ENCODE data around the gene ADAM30.

DNA sequence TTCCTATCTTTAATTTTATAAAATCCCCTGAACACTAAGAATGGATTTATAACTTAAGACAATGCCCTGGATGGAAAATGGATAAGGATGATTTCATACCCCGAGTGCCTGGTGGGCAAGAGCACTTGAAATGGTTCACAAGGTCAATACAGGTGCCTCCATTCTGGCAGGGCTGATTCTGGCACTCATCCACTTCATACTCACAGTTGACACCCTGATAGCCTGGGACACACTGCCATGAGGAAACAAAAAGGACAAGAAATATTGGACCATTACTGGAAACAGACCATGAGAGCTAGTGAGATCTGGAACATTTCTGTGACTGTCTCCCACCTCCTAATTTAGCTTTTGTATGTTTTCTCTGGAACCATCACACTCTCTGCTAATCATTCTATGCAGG is 39.1 kb upstream of the ADAM30 start:
- TF ChIP-seq, protein P1, sequence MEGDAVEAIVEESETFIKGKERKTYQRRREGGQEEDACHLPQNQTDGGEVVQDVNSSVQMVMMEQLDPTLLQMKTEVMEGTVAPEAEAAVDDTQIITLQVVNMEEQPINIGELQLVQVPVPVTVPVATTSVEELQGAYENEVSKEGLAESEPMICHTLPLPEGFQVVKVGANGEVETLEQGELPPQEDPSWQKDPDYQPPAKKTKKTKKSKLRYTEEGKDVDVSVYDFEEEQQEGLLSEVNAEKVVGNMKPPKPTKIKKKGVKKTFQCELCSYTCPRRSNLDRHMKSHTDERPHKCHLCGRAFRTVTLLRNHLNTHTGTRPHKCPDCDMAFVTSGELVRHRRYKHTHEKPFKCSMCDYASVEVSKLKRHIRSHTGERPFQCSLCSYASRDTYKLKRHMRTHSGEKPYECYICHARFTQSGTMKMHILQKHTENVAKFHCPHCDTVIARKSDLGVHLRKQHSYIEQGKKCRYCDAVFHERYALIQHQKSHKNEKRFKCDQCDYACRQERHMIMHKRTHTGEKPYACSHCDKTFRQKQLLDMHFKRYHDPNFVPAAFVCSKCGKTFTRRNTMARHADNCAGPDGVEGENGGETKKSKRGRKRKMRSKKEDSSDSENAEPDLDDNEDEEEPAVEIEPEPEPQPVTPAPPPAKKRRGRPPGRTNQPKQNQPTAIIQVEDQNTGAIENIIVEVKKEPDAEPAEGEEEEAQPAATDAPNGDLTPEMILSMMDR (IDR thresholded peaks at IDR 0.05), result no peak
- TF ChIP-seq, protein P2, sequence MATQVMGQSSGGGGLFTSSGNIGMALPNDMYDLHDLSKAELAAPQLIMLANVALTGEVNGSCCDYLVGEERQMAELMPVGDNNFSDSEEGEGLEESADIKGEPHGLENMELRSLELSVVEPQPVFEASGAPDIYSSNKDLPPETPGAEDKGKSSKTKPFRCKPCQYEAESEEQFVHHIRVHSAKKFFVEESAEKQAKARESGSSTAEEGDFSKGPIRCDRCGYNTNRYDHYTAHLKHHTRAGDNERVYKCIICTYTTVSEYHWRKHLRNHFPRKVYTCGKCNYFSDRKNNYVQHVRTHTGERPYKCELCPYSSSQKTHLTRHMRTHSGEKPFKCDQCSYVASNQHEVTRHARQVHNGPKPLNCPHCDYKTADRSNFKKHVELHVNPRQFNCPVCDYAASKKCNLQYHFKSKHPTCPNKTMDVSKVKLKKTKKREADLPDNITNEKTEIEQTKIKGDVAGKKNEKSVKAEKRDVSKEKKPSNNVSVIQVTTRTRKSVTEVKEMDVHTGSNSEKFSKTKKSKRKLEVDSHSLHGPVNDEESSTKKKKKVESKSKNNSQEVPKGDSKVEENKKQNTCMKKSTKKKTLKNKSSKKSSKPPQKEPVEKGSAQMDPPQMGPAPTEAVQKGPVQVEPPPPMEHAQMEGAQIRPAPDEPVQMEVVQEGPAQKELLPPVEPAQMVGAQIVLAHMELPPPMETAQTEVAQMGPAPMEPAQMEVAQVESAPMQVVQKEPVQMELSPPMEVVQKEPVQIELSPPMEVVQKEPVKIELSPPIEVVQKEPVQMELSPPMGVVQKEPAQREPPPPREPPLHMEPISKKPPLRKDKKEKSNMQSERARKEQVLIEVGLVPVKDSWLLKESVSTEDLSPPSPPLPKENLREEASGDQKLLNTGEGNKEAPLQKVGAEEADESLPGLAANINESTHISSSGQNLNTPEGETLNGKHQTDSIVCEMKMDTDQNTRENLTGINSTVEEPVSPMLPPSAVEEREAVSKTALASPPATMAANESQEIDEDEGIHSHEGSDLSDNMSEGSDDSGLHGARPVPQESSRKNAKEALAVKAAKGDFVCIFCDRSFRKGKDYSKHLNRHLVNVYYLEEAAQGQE (IDR thresholded peaks at IDR 0.05; ENCODE audit: insufficient read depth in 1 of 2, low read depth in 2 of 2, low read length in 1 of 2), result no peak
- TF ChIP-seq POLR2AphosphoS5 (IDR thresholded peaks at IDR 0.05; ENCODE audit: low read depth, low read length), result no peak
- TF ChIP-seq SIN3A (IDR thresholded peaks at IDR 0.05; ENCODE audit: borderline replicate concordance, insufficient read depth, low read depth, low read length), result no peak
- TF ChIP-seq TCF7L2 (IDR thresholded peaks at IDR 0.05; ENCODE audit: low read depth, low read length), result no peak
